Activated T-cell treated with anti-CD3 and anti-CD28 coated beads for 4 hours (primary cell): ENCODE results near the gene FAM110C.
"Not testable (repeated sequence)": the region's sequence is repeated elsewhere in the genome, so short reads cannot be mapped to it uniquely, and the experiment has no call there.

Source experiments
- DNase-seq: peaks from one replicate; pipeline ENCODE4 v3.0.0-alpha.2; 2020

FAM110C gene

DNA sequence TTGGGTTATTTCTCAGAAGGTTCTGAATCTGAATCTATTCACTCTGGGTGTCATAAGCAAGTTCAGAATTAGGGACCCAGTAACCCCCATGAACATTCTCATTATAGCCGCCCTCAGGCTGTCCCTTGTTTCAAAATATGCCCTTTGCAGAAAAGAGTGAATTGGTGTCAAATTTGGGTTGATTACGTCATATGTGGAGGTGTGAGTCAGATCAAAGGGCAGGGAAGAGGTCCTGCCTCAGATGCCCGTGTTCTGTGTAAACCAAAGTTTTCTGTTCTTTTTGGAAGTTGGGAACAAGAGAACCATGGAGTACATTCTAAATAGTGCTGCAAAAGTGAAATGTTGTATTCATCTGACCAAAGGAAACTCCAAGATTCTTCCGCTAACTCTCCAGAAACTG lies 5.8 kb downstream of the FAM110C start:
- no peak for DNase-seq

DNA sequence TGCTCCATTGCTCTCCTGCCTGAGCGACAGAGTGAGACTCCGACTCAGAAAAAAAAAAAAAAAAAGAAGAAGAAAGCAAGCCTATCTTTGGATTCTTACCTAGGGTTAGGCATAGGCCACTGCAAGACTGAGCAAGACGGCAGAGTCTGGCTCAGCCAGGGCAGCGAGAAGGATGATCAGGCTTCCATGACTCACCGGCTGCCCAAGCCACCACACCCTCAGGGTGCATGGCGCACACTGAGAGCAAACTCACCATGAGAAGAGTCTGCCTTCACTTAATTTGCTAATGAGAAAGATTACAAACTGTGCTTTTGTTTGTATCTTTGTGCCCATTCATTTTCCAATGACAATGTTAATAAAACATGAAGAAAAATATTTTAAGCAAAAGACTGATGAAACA lies 8.2 kb downstream of the FAM110C start:
- DNase-seq, result no peak

DNA sequence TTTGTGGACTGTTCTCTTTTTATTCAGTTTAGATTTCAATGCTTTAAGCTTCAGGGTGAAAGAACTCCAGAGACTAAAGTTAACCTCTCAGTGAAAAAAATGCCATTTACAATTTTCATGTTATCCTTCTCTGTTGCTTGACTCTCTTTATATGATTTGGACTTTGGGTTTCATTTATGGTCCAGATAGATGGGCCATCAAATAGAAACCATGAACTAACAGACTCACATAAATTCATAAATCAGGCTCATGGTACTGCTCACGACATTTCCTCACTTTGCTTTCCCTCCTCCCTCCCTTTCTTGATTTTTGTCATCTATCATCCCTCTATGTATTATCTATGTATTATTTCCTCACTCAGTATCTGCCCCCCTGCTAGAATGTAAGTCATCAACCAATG lies 10.0 kb downstream of the FAM110C start:
- DNase-seq, result no peak

DNA sequence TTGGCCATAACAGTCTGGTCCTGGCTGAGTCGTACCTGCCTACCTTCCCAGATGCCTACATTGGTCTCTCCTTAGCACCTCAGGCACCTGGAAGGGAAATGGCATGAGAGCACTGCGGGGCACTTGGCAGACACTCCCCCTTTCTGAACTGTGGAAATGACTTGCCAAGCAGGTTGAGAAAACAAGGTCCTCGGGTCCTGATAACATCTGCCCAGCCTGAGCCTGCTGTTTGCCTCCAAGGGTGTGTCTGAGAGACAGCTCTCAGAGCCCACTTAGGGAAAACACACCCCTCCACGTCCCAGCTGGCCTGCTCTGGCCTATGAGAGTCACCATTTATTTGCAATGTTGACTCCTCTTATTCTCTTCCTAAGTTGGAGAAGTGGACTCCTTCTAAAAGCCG lies 10.5 kb downstream of the FAM110C start:
- no peak for DNase-seq

DNA sequence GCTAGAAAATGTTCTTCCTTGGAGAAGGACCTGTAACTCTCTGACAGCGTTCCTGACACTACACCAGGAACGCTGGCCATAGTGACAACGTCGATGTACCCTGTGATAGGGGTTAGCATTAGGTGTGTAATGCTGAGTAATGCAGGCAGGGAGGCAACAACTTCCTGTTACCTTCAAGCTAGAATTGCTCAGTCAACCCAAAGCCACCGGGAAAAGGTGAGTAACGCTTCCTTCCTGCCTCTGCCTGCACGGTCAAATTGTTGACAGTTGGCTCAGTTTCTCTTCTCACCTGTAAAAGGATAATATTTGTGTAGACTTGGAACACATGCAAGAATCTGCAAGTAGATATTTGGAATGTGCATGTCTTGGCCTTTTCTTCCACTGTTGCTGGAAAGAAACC lies 12.7 kb downstream of the FAM110C start:
- DNase-seq, result peak; percentile 44

DNA sequence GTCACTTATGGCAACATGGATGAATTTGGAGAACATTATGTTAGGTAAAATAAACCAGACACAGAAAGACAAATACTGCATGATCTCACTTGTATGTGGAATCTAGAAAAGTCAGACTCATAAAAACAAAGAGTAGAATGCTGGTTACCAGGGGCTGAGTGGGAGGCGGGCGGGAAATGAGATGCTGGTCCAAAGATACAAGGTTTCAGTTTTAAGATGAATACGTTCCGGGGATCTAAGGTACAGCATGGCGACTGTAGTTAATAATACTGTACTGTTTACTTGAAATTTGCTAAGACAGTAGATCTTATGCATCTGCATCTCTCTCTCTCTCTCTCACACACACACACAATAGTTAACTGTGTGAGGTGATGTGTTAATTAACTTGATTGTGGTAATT lies 14.2 kb downstream of the FAM110C start:
- no peak for DNase-seq

DNA sequence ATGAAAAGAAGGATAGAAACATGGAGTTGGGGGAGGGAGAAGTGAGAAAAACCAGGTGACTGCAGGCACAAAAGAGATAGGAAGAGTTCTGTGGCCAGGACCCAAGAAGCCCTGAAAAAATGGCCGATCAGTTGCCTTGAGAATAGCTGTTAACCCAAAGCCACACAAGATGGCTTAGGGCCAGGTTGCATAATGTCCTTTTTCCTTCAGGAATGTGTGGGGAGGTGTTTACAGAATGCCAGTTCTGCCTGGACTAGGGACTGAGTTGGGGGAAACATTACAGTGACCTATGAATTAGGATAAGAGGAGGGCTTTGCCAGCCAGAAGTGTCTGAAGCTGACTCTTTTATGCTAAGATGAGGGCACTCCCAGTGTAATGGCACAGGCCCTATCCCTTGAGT lies 17.1 kb downstream of the FAM110C start:
- no peak for DNase-seq

DNA sequence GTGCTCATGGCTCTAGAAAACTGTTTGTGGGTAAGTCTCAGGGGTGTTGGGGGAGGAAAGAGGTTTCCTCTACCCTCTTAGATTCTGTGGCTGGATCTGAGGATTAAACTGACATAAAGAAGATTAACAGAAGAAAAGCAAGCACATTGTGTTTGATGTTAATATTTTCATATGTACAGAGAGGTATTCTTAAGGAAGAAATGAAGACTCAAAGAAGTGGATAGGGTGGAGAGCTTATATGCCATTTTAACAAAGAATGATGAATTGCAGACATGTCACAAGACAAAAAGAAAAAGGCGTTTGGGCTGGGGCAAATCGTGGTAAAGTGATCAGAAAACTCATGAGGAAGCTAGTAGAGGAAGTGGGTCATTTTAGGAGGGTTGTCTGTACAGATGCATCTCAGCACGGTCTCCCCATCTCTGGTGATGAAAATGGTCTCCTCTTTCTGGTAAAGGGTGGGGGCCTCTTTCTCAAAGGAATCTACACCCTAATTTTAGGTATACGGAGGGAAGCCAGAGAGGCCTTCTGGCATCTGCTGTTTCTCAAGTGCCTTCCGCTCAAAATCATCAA lies 17.8 kb downstream of the FAM110C start:
- no peak for DNase-seq

DNA sequence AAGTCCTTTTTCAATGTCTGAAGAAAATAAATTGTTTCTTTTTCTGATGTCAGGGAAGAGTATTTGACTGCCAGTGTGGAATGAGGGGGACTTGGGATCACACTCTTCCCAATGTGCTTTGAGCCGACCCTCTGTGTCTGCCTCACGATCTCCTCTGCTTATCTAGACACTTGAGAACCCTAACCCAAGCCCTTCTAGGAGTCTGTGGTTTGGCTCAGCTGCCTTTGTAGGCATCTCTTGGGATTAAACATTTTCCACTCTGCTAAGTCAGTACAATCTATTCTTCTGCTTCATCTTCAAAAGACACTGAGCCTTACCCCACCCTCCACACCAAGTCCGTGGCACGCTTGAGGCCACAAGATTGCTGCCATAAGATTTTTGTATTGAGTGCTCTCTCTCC lies 19.4 kb downstream of the FAM110C start:
- no peak for DNase-seq

DNA sequence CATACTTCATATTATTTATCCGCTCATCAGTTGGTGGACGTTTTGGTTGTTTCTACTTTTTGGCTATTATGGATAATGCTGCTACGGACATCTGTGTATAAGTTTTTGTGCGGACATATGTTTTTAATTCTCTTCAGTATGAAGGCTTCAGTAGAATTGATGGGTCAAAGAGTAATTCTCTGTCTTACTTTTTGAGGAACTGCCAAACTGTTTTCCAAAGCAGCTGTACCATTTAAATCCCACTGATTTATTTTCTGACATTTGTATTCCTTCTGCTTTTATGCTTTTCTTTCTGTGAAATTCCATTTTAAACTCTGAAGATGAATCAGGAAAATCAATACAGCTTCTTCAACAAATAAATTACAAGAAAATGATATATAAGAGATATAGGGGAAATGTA lies 20.8 kb downstream of the FAM110C start:
- no peak for DNase-seq

DNA sequence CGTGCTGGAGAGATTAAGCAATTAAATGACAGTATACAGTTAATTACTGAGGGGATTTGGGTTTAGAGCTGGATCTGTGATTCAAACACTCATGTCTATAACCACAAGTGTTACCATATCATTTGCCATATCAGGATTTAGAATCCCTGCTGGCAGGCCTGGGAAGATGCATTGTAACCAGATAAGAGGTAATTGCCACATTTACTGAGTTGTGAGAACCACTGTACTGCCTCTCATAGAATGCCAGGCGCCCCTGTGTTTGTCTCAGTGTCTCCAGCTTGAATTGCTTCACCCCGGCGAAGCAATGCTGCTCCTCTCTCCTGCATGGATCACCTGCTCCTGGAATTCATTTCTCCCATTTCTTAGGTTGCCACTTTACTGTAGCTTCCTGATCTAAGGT lies 21.7 kb downstream of the FAM110C start:
- not testable (repeated sequence) for DNase-seq

DNA sequence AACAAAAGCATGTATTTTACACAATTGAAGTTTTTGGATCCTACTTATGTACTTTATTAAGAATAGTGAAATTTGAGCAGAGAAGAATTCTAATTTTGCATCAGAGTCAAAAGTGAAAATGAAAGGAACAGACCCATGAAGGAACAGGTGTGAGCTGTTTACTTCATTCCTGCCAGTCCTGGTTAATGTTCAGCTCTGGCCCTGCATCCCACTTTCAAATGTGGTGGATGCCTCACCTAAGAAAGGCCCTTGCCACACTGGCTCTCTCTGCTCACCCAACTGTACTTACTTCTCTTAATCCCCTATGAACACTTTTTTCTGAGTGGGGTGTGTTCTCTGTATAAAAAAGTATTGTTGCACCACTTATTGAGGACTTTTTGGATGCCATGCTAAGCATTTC lies 22.2 kb downstream of the FAM110C start:
- DNase-seq, result no peak

DNA sequence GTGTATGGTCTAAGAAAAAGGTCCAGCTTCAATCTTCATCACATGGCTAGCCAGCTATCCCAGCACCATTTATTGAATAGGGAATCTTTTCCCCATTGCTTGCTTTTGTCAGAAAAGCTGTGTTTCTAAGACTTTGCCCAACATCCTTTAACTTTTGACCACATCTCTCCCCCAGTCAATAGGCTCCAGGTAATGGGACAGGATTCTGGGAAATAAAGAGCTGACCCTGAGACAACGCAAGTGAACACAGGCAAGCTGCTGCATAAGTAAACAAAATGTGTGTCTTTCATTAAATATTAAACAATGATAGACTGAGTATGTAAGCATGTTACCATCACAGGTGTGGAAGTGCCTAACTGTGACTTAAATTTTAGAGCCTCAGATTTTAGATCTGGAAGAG lies 23.0 kb downstream of the FAM110C start:
- no peak for DNase-seq

DNA sequence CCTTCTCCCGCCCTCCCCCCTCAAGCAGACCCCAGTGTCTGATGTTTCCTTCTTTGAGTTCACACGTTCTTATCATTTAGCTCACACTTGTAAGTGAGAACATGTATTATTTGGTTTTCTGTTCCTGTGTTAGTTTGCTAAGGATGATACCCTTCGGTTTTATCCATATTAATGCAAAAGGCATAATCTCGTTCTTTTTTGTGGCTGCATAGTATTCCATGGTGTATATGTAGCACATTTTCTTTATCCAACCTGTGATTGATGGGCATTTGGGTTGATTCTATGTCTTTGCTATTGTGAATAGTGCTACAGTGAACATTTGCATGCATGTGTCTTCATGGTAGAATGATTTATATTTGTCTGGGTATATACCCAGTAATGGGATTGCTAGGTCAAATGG lies 24.1 kb downstream of the FAM110C start:
- DNase-seq, result not testable (repeated sequence)

DNA sequence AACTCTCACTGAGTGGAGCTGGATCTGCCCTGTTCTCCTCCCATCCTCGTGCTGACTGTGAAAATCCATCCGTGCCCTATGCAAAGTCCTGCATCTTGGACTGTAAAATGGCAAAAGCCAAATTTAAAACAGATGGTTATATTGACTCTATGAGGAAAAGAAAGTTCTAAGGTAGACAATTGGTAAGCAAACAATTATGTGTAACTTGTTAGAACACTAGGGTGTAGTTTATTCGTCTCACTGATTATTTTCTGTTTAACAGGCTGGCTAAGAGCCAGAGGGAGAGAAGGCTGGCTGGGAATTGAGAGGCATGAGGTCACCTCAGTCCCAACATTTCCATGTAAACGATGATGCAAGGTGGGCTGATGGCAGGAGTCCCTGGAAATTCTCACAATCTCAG lies 26.0 kb downstream of the FAM110C start:
- not testable (repeated sequence) for DNase-seq

DNA sequence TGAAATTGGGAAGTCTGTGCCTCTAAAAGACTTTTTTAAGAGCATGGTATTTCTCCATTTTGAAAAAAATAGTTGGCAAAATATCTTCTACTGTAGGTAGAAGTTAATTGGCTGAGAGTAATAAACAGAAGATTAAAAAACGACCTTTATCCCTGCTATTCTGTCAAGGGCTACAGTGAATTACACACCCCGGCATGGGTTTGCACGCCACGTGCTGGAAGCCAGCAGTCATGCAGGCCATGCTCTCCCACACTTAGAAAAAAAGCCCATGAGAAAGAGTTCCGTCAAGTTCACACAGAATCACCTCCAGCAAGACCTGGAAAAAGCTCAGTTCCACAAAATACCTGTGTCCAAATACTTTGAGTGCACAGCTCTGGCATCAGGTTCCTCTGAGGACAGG lies 26.8 kb downstream of the FAM110C start:
- DNase-seq, result no peak

DNA sequence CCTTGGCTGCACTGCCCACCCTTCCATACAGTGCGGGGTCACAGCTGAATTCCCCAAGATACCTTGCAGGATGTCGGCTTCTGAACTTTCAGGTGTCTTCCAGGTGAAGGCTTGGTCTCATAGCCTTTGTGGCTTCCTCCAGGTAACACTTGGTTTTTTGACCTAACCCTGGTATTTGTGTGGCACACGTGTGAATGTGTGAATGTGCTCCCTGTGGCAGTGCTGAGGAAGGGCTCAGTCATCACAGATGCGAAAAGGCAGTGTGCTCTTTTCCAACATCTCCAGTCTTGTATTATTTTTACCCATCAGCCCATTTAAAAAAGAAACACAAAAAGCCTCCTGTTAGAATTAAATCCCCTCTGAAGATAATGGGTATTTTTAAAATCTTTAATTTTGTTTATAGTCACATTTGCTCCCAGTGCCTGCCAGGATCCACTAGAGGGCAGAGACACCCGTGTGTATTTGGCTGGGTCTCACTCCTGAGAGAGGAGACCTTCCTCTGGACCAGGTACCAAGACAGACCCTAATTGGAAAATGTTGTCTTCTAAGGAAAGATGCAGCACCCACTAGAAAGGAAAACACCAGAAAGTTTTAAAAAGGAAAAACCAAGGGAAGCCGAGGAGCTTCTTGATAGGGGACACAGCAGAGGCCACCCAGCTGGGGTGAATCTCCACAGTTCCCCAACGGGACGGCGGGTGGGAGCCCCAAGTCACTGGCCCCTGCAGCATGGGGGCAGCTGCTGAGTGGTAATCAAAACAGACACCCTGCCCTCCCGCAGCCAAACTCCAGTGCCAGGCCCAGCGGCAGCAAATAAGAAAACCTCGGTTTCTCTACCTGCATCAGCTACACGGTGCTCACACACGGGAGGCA lies 27.7 kb downstream of the FAM110C start:
- DNase-seq, result no peak

DNA sequence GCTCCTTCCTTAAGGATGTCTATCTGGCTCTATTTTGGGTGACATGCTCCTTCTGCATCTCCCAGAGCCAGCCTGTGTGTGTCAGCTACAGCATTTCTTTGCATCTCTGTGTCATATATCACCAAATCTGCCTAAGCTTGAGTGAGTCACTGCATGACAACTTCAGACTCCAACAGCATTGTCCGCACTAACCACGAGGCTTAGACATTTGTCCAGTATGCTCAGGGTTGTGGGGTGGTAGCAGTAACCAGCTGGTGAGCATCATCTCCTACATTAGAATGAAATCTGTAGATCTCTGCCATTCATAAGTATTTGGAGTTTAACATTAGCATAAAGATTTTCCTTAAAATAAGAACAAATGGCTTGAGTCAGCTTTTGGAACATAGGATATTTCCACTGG lies 30.4 kb downstream of the FAM110C start:
- DNase-seq, result not testable (repeated sequence)

DNA sequence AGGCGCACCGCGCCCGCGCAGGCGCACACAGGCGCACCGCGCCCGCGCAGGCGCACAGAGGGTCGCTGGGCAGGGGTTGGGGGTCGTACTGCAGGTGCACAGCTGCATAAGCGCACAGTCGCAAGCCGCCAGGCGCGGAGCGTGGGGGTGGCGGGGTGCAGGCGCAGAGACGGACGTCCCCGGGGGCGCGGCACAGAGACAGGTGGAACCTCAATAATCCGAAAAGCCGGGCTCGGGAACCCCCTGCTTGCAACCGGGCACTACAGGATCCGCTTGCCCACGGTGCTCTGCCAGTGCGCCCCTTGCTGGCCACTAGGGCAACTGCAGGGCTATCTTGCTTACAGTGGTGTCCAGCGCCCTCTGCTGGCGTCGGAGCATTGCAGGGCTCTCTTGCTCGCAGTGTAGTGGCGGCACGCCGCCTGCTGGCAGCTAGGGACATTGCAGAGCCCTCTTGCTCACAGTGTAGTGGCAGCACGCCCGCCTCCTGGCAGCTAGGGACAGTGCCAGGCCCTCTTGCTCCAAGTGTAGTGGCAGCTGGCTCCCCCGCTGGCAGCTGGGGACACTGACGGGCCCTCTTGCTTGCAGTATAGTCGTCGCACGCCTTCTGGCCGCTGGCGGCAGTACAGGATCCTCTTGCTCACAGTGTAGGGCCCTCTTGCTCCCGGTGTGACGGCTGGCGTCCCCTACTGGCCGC lies 34.9 kb downstream of the FAM110C start:
- DNase-seq, result peak; percentile 32

DNA sequence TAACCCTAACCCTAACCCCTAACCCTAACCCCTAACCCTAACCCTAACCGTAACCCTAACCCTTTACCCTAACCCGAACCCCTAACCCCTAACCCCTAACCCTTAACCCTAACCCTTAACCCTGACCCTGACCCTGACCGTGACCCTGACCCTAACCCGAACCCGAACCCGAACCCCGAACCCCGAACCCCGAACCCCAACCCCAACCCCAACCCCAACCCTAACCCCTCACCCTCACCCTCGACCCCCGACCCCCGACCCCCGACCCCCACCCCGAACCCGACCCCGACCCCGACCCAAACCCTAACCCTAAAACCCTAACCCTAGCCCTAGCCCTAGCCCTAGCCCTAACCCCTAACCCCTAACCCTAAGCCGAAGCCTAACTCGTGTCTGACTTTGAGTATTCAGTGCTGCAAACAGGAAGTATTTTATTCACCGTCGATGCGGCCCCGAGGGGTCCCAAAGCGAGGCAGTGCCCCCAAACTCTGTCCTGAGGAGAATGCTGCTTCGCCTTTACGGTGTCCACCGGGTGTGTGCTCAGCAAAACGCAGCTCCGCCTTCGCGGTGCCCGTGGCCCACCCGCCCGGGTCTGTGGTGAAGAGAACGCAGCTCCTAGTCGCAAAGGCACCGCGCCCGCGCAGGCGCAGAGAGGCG lies 36.0 kb downstream of the FAM110C start:
- DNase-seq, result no peak
